SJSA1 (cell line): Measurements from ENCODE around the gene FAM193A. TPM values are rescaled to one million over a fixed set of nuclear protein-coding genes. Genes with fewer than 3 reads are reported as not detected.
"Not testable (repeated sequence)": the region's sequence is repeated elsewhere in the genome, so short reads cannot be mapped to it uniquely, and the experiment has no call there.

Source experiments
- DNase-seq, 2 experiments: peaks; one replicate each; pipeline ENCODE4 v3.0.0-alpha.2; 2015 to 2020; ENCODE audit warnings: low spot score in 2 of 2, low read depth in 1 of 2
- H3K27ac ChIP-seq: fragments of 250-450 bp; sonication (Bioruptor Pico); 2 replicates; pipeline ENCODE4 v1.5.1; 2020; ENCODE audit warnings: mild to moderate bottlenecking, moderate library complexity
- H3K27me3 ChIP-seq: fragments of 250-450 bp; sonication (Bioruptor Pico); replicated peaks from 2 replicates; pipeline ENCODE4 v1.5.1; 2020; ENCODE audit warnings: mild to moderate bottlenecking, moderate library complexity
- H3K36me3 ChIP-seq: fragments of 250-450 bp; sonication (Bioruptor Pico); 2 replicates; pipeline ENCODE4 v1.5.1; 2020; ENCODE audit warnings: mild to moderate bottlenecking
- H3K4me1 ChIP-seq: fragments of 250-450 bp; sonication (Bioruptor Pico); replicated peaks from 2 replicates; pipeline ENCODE4 v1.6.1; 2021; ENCODE audit warnings: mild to moderate bottlenecking
- H3K4me3 ChIP-seq: fragments of 250-450 bp; sonication (Bioruptor Pico); 2 replicates; pipeline ENCODE4 v1.5.1; 2020; ENCODE audit warnings: mild to moderate bottlenecking
- H3K9me3 ChIP-seq: fragments of 250-450 bp; sonication (Bioruptor Pico); replicated peaks from 2 replicates; pipeline ENCODE4 v1.5.1; 2020; ENCODE audit warnings: mild to moderate bottlenecking
- total RNA-seq: library from RNA; depleted of rRNA; stranded (reverse); fragments of >200 nt; shearing (Covaris generic); gene quantifications from 2 replicates; pipeline ENCODE4 v1.2.3, GENCODE V29; 2014

FAM193A gene
- total RNA-seq, 1 experiment from 2014 or later, result 7.6 TPM

DNA sequence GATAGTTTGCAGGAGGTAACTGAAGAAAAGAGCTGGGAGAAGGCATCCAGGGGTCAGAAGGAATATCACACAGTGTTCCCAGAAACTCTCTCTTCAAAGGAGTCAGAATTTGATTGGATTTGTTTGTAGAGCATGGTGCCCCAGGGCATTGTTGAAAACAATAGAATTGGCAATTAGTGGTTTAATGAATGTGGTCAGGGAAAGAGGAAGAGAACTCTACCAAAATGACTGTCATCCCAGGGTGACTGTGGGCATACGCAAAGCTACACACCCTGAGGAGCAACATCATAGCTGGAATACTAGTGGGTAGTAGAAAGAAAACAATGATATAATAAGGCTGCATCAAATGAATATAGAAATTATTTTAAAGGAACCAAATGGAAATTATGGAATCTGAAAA is 198.2 kb downstream of the FAM193A start:
- no peaks in the 10 kb centered on the region for H3K36me3 ChIP-seq
- no peaks in the 10 kb centered on the region for H3K27me3 ChIP-seq
- peak in 1 of 2 experiments; percentile 10 for DNase-seq
- H3K9me3 ChIP-seq, result no peaks in the 10 kb centered on the region; the same call in 1 of the 2 replicates
- no peak overlapping the region for H3K4me3 ChIP-seq
- no peak overlapping the region for H3K27ac ChIP-seq
- 0 out of 2 replicates have a peak, but pooled peaks cover 4% of the 10 kb centered on the region for H3K4me1 ChIP-seq

DNA sequence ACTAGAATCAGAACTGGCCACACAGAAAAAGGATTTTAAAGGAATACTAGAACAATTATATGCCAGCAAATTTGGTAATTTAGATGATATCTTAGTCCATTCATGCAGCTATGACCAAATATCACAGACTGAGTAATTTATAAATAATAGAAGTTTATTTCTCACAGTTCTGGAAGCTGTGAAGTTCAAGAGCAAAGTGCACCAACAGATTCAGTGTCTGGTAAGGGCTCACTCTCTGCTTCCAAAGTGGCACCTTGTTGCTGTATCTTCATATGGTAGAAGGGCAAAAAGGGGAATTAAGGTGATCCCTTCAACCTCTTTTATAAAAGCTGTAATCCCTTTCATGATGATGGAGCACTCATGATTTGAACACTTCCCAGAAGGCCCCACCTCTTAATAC is 199.4 kb downstream of the FAM193A start:
- no peaks in the 10 kb centered on the region for H3K27me3 ChIP-seq
- H3K9me3 ChIP-seq, result no peaks in the 10 kb centered on the region; the same call in 1 of the 2 replicates
- DNase-seq, result no peak
- H3K4me3 ChIP-seq, result no peak overlapping the region
- H3K27ac ChIP-seq, result no peak overlapping the region
- H3K36me3 ChIP-seq, result no peaks in the 10 kb centered on the region
- H3K4me1 ChIP-seq, result peaks cover 4% of the 10 kb centered on the region; the same call in 1 of the 2 replicates

DNA sequence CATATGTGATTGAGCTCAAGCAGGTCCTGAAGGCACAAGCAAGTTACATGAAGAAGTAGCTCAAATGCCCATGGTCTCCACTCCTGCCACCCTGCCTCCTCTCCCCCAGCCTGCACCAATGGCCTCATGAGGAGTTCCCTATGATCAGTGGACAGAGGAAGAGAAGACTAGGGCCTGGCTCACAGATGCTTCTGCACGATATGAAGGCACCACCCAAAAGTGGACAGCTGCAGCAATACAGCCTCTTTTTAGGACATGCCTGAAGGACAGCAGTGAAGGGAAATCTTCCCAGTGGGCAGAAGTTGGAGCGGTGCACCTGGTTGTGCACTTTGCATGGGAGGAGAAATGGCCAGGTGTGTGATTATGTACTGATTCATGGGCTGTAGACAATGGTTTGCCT is 201.8 kb downstream of the FAM193A start:
- H3K4me3 ChIP-seq, DNase-seq: not testable (repeated sequence)

DNA sequence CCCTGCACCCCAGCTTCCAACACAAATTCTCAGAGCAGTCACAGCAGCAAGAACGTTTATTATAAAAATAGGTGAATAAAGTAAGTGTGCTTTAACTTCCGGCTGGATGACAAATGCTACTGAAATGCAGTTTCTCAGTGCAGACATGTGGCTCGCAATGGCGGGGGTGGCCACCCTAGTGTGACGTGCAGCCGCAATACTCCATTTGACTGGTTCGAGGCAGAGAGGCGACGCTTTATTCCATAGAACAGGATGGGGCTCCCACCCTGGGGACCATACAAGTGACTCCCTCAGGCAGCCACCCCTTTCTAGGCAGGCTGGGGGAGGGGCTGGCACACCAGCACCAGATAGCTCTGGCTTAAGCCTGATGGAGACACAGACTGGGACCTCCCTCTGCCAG is 205.2 kb downstream of the FAM193A start:
- Histone ChIP-seq H3K4me1 (peaks cover 27% of the 10 kb centered on the region), H3K9me3 (no peaks in the 10 kb centered on the region), H3K4me3 (no peak overlapping the region), H3K27ac (peak overlapping the region; percentile 74), H3K27me3 (no peaks in the 10 kb centered on the region), H3K36me3 (peaks cover 29% of the 10 kb centered on the region)
- DNase-seq, result peak; percentile 37 to 62

More for the DNA sequence above, 201.8 kb downstream of the FAM193A start:
- H3K9me3 ChIP-seq, H3K27ac ChIP-seq, H3K27me3 ChIP-seq: not testable (repeated sequence)
- Histone ChIP-seq H3K4me1 (peaks cover 15% of the 10 kb centered on the region), H3K36me3 (peaks cover 11% of the 10 kb centered on the region; the same call in 1 of the 2 replicates)

DNA sequence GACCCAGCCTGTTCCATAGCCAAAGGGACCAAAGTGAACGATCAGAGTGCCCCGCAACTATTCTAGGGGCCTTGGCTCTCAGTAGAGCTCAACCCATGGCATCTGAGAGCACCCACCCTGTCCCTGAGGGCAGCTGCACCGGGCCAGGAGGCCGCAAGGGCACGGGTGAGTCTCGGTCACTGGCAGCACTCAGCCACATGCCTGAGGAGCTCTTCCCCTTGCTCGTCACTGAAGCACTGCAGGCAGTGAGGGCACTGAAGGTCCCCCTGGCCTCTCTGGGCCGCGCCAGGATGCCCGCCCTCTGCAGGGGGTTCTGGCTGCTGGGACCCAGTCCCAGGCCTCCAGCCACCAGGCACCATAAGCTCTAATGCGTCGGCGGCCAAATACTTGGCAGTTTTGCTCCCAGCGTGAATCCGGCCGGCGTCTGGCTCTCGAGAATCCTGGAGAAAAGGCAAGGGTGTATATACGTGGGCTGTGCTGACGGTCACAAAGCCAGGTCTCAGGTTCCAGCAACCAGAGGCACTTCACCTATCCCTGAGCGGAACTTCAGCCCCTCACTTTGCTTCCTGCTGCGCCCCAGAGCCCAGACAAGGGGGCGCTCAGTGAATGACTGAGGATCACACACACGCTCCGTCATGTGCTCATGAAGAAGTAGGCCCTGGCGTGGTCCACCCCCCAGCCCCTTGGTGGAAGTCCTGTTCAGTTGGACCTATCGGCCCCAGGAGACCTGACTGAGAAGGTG is 205.8 kb downstream of the FAM193A start:
- Histone ChIP-seq H3K4me1 (peaks cover 33% of the 10 kb centered on the region), H3K4me3 (no peak overlapping the region), H3K27me3 (no peaks in the 10 kb centered on the region), H3K36me3 (peaks cover 36% of the 10 kb centered on the region), H3K27ac (peak overlapping the region; percentile 74), H3K9me3 (no peaks in the 10 kb centered on the region)
- DNase-seq, result no peak

DNA sequence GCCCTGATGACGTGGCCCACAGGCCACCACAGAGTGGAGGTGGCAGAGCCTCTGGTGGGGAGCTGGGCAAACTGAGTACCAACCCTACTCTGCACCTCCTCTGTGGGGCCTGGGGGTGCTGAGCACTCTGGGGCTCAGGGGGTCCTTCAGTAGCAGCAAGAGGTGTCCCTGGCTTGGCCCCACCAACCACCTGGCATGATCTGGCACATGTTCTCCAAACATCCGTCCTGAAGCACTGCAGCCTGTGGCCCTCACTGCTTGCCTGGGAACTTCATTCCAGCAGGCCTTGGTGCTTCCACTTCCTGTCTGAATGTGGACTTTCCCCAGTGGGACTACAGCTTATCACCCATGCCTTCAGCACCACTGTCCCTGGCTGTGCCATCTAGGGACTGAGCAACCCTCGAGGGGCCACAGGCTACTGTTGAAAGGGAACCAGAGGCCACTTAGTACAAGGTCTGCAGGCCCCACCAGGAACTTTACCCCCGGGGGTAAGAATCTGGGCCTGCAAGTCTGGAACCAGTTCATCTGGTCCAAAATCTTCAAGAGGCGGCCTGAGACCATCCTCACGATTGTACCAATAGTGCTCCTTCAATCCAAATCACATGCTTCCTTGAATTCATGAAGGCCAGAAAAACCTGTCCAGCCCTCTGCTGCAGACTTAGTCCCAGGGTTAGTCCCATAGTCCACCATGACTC is 206.5 kb downstream of the FAM193A start:
- no peak for DNase-seq
- Histone ChIP-seq H3K4me3 (no peak overlapping the region), H3K4me1 (peaks cover 40% of the 10 kb centered on the region), H3K36me3 (peaks cover 40% of the 10 kb centered on the region), H3K27me3 (no peaks in the 10 kb centered on the region), H3K9me3 (no peaks in the 10 kb centered on the region), H3K27ac (no peak overlapping the region)

DNA sequence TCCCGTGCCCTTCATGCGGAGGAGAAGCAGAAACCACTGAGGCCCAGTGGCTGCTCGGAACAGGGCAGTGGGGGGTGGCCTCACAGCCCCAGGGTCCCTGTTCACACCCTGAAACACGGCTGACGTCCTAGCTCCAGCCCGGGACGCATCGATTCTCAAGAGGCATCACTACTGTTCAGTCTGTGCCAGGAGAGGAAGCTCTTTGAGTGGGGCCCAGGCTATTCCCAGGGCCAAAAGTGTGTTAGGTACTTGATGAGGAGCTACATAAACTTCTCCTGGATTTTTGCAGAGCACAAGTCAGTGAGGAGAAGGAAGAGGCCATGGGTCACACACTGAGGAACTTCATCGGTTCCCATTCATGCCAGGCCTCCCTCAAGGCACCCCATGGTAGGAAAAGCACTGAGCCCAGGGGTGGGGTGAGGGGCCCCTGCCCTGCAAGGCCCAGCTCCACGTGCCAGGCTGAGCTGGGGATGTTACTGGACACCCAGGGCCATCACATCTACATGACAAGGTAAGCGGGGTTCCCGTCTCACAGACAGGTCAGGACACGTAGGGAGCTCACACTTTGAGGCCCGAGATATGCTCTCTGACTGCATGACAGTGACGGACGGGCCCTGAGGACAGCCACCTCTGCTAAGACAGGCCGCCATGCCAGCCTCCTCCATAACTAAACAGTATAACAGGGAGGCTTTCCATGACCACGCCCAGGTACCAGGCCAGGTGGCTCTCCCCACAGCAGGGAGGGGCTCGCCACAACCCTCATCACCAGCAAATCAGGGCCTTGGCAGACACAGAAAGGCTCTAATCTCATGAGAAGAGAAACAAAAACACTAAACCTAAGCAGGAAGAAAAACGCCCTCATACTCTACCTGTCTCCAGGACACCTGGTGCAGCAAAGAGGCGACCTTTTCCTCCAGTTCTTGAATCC is 207.3 kb downstream of the FAM193A start:
- Histone ChIP-seq H3K4me3 (no peak overlapping the region), H3K27ac (no peak overlapping the region), H3K4me1 (peaks cover 45% of the 10 kb centered on the region), H3K9me3 (no peaks in the 10 kb centered on the region), H3K36me3 (peaks cover 40% of the 10 kb centered on the region), H3K27me3 (no peaks in the 10 kb centered on the region)
- no peak for DNase-seq

DNA sequence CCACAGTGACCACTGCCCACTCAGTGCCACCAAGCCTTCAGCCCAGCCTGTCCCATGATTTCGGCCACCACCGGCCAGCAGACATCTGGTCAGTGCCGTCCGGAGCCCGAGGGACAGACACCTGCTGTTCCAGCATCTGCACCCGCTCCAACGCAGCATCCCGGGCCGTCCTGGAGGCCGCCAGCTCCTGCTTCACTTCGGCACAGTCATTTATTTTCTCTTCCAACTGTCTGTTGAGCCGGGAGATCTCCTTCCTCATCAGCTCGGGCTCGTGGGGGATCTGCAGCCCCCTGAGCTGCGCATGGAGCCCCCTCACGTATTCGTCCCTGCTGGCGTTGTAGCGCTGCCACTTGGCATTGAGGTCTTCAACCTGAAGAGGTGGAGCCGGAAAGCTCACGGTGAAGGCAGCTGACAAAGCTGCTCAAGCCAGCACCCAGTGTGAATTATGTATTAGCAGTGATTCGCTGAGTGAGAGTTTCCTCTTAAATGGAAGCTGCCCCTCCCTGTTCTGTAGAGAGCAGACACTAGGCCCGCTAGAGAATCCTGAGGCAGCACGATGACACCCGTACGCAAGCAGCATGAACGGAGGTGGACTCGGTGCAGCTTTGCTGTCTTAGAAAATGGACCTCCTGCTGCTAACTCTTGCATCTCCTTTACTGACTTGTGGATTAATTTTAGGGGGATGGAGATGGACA is 208.3 kb downstream of the FAM193A start:
- H3K27me3 ChIP-seq, result no peaks in the 10 kb centered on the region
- H3K4me3 ChIP-seq, result no peak overlapping the region
- H3K4me1 ChIP-seq, result peaks cover 45% of the 10 kb centered on the region
- no peaks in the 10 kb centered on the region for H3K9me3 ChIP-seq
- no peak overlapping the region for H3K27ac ChIP-seq
- peaks cover 40% of the 10 kb centered on the region for H3K36me3 ChIP-seq
- DNase-seq, result no peak

DNA sequence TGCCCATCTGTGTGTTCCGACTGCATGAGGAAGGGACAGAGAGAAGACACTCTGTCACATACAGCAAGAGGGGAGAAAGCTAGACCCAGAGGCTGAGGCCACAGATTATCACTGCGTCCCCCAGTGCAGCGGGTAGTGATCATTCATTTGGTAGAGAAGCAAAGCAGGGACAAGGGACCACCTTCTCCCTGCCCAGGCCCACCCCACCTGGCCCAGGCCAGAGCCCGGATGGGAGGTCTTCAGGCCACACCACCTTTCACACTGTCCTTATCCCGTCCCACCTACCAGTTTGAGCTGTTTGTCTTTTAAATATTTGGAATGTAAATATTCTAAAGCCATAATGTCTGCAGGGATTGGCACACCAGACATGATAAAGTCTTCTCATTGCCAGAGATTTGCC is 209.1 kb downstream of the FAM193A start:
- no peak overlapping the region for H3K4me3 ChIP-seq
- DNase-seq, result no peak
- H3K27me3 ChIP-seq, result no peaks in the 10 kb centered on the region
- H3K36me3 ChIP-seq, result peaks cover 40% of the 10 kb centered on the region
- no peaks in the 10 kb centered on the region for H3K9me3 ChIP-seq
- peak overlapping the region; percentile 89 for H3K27ac ChIP-seq
- peaks cover 45% of the 10 kb centered on the region for H3K4me1 ChIP-seq

DNA sequence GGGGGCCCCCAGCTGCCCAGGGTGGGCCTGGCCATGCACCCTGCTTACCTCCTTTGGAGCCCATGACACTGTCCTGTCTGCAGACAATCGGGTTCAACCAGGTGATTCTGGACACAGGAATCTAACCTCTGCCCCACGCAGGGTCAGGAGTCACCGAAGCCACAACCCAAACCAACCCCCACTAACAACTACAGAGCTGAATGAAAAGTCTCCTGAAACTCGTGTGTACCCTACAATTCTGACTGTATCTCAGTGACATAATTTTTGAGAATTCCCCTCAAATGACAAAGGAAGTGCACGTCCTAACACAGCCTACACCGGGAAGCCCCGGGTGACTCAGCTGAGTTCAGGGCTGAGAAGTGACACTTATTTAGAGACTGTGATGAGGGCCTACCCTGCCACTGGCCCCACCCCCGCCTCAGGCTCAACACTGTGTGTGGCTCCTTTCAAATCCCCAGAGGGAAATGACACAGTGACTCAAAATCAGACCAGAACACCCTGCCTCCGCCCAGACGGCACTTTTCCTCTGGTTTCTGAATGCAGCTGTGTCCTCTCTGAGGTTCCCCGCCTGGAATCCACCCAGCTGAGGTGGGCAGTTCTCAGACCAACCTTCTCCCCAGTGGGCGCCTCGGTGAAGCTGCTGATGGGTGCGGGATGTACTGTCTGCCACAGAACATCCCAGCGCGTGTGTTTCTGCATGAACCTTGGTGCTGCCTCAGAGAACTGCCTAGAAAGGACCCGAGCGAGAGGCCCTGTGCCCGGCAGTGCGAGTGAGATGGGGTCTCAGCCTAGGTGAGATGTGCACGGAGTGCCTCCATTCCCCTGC is 209.7 kb downstream of the FAM193A start:
- no peaks in the 10 kb centered on the region for H3K9me3 ChIP-seq
- H3K4me3 ChIP-seq, result no peak overlapping the region
- no peaks in the 10 kb centered on the region for H3K27me3 ChIP-seq
- H3K27ac ChIP-seq, result peak overlapping the region; percentile 89
- peaks cover 42% of the 10 kb centered on the region for H3K4me1 ChIP-seq
- peak; percentile 88 to 92 for DNase-seq
- H3K36me3 ChIP-seq, result peaks cover 38% of the 10 kb centered on the region

DNA sequence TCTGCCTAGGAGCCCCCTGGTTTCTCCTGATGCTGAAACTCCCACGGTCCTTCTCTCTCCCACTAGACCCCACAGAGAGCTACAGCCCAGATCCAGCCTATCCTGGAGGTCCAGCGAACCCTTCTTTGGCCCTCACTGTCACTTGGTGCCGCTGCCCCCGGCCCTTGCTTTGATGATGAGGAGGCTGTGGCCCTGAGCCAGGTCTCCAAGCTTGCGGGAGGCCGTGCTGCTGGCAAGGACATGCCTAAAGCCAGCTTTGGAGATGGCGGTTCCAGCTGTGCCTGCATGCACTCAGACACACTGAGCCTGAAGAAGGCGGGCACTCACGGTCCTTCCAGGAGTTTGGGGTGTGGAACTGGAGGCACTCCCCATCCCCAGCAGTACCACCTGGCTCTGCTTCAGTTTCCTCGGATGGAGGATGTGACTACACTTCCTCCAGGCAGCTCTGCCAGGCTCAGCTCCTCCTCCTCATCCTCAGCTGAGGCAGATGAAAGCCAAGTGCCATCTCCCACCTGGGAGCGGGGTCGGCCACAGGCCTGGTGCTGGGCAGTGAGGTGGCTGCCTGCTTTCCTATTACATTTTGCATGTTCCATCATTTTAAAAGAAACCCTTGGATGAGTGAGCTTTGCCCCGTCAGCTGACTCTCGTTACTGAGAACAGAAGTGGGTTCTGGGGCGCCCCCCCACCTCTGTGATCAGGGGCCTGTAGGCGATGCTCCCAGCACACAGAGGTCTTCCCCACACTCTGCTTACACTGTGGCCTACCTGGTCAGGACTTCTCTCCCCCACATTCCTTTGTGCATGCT is 210.6 kb downstream of the FAM193A start:
- Histone ChIP-seq H3K27ac (no peak overlapping the region), H3K9me3 (no peaks in the 10 kb centered on the region), H3K4me1 (peaks cover 33% of the 10 kb centered on the region), H3K4me3 (no peak overlapping the region), H3K36me3 (peaks cover 36% of the 10 kb centered on the region), H3K27me3 (no peaks in the 10 kb centered on the region)
- DNase-seq, result no peak
